Epithelial cell of proximal tubule (primary cell): Measurements from ENCODE around the gene C16orf90. TPM values are rescaled to one million over a fixed set of nuclear protein-coding genes. Genes with fewer than 3 reads are reported as not detected.
A peak's percentile ranks its signal among the peaks of the same experiment; 100 is the strongest.

Experiments used
- DNase-seq: peaks from one replicate; pipeline ENCODE4 v3.0.0-alpha.2; 2011; ENCODE audit warnings: low read depth
- H3K4me3 ChIP-seq: 2 replicates; pipeline ENCODE4 v1.5.1; 2011; ENCODE audit warnings: low read depth, mild to moderate bottlenecking, low read length
- CTCF ChIP-seq: conservative IDR thresholded peaks from 2 replicates; pipeline ENCODE4 v1.5.1; 2012; ENCODE audit warnings: low read depth, mild to moderate bottlenecking, low read length
- total RNA-seq: library from RNA; depleted of rRNA; stranded (reverse); fragments of >200 nt; gene quantifications from 2 replicates; pipeline ENCODE4 v1.2.3, GENCODE V29; 2015

The C16orf90 gene
- total RNA-seq, 1 donor from 2014 or later: not detected

- H3K4me3 ChIP-seq: peak overlapping the region; percentile 81
- TF ChIP-seq CTCF: no peak
- DNase-seq: peak; percentile 77
These were observed 36.4 kb downstream of the C16orf90 start for GRCh38 chr16:3458852-3459361.

GRCh38 chr16:3458278-3458851 lies 36.9 kb downstream of the C16orf90 start:
- TF ChIP-seq CTCF: no peak
- DNase-seq: no peak
- H3K4me3 ChIP-seq: peak overlapping the region; percentile 81

- TF ChIP-seq CTCF: peak; percentile 32
These were observed 37.6 kb downstream of the C16orf90 start for GRCh38 chr16:3457434-3458252.

GRCh38 chr16:3454631-3455147 lies 40.6 kb downstream of the C16orf90 start:
- DNase-seq: no peak
- no peak for TF ChIP-seq CTCF
- no peak overlapping the region for H3K4me3 ChIP-seq

More at GRCh38 chr16:3457434-3458252, 37.6 kb downstream of the C16orf90 start:
- peak overlapping the region; percentile 81 for H3K4me3 ChIP-seq
- no peak for DNase-seq

GRCh38 chr16:3454093-3454492 lies 41.2 kb downstream of the C16orf90 start:
- DNase-seq: no peak
- TF ChIP-seq CTCF: no peak
- no peak overlapping the region for H3K4me3 ChIP-seq

- no peak for TF ChIP-seq CTCF
- H3K4me3 ChIP-seq: peak overlapping the region; percentile 62
- DNase-seq: no peak
These were observed 51.3 kb downstream of the C16orf90 start for GRCh38 chr16:3444032-3444388.

Other genes with a start within 250 kb of the C16orf90 start
- gene MEFV, start 238.9 kb downstream of the C16orf90 start, total RNA-seq: not detected in 2 replicates
- 18.1 and 33.1 TPM in 2 replicates for gene ZNF263, start 212.0 kb downstream of the C16orf90 start, total RNA-seq
- gene TIGD7, start 190.1 kb downstream of the C16orf90 start, total RNA-seq: 1.8 and 1.9 TPM in 2 replicates
- 8.5 and 12.9 TPM in 2 replicates for gene ZNF75A, start 190.0 kb downstream of the C16orf90 start, total RNA-seq
- not detected in 2 replicates for gene OR2C1, start 139.6 kb downstream of the C16orf90 start, total RNA-seq
- gene ZSCAN32, start 94.5 kb downstream of the C16orf90 start, total RNA-seq: 10.8 and 11.2 TPM in 2 replicates
- gene ZNF174, start 94.3 kb downstream of the C16orf90 start, total RNA-seq: 9.5 and 13.7 TPM in 2 replicates
- gene ZNF597, start 52.0 kb downstream of the C16orf90 start, total RNA-seq: 1.0 and 2.1 TPM in 2 replicates
- gene NAA60, start 51.8 kb downstream of the C16orf90 start, total RNA-seq: 19.4 and 23.9 TPM in 2 replicates
- 15.2 and 18.7 TPM in 2 replicates for gene CLUAP1, start 5.5 kb upstream of the C16orf90 start, total RNA-seq
- gene NLRC3, start 81.9 kb upstream of the C16orf90 start, total RNA-seq: under 0.01 TPM in 1 of 2 replicates, not detected in the other
- gene SLX4, start 116.1 kb upstream of the C16orf90 start, total RNA-seq: 6.6 and 6.9 TPM in 2 replicates
- gene DNASE1, start 159.2 kb upstream of the C16orf90 start, total RNA-seq: 7.4 and 12.2 TPM in 2 replicates
- 143 and 158 TPM in 2 replicates for gene TRAP1, start 222.0 kb upstream of the C16orf90 start, total RNA-seq